GM18520 (cell line): ENCODE results near the gene SACM1L.
"Not testable (repeated sequence)": the region's sequence is repeated elsewhere in the genome, so short reads cannot be mapped to it uniquely, and the experiment has no call there.

Source experiments
- ATAC-seq: cut with Tn5 transposase; IDR thresholded peaks from one replicate; pipeline ENCODE4 v1.9.1; 2021; ENCODE audit not compliant: unreplicated experiment

Gene SACM1L

DNA sequence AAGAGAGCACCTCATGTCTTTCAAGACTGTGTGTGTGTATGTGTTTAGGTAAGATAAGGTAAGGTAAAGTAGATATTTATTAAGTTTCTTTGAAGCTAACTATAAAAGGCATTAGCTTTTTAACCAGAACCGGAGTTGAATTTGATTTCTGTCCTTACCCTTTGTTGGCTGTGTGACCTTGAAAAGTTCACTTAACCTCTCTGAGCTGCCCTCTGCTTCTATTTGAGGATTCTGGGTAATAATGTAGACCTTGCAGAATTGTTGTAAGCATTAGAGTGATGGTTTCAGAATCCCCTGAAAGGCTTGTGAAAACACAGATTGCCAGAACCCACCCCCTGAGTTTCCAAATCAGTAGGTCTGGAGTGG lies 21.6 kb upstream of the SACM1L start:
- no peak for ATAC-seq

DNA sequence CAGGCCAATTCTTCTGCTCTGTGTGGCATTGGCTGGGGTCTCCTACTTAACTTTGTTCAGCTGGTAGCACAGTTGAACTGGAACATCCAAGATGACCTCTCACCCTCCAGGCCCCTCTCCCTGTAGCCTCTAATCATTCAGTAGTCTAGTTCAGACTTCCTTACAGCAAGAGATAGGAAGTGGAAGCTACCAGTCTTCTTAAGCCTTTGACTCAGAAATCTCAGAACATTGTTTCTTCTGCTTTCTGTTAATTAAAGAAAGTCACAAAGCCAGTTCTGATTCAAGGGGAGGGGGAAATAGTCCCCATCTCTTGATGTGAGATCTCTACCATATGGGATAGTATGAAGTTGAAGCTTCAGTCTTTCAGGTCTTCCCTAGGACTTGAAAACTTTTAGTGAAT lies 18.8 kb upstream of the SACM1L start:
- no peak for ATAC-seq

DNA sequence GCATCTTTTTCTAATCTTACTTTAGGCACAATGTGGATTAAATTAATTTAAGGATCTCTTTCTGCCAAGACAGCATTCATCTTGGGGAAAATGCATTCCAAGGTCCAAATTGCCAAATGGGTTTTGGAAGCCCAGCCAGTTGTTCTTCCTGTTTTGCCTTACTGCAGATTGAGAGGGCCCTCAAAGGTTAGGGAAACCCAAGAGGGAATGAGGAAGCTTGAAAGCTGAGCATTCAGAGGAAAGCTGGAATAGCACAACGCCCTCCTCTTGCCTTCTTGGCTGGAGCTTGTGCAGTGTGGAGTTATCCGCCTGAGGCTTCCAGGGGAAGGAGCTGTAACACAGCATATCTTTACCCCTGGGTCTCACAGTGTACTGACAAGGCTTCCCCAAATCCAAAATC lies 18.2 kb upstream of the SACM1L start:
- no peak for ATAC-seq

DNA sequence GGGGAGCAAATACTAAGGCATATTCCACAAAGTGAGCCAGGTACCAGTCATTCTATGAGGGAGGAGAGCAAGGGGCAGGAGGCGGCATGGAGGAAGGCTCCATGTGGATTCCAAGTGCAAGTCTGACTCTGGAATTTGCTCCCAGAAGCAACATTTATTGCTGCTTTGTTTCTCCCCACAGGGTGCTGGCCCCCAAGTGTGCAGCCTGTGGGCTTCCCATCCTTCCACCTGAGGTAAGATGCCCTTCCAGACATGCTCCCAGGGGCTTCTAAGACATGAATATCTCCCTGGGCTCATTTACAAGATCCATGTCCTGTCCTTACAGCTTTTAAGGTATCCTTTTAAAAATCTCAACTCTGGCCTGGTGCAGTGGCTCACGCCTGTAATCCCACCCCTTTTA lies 15.9 kb upstream of the SACM1L start:
- no peak for ATAC-seq

DNA sequence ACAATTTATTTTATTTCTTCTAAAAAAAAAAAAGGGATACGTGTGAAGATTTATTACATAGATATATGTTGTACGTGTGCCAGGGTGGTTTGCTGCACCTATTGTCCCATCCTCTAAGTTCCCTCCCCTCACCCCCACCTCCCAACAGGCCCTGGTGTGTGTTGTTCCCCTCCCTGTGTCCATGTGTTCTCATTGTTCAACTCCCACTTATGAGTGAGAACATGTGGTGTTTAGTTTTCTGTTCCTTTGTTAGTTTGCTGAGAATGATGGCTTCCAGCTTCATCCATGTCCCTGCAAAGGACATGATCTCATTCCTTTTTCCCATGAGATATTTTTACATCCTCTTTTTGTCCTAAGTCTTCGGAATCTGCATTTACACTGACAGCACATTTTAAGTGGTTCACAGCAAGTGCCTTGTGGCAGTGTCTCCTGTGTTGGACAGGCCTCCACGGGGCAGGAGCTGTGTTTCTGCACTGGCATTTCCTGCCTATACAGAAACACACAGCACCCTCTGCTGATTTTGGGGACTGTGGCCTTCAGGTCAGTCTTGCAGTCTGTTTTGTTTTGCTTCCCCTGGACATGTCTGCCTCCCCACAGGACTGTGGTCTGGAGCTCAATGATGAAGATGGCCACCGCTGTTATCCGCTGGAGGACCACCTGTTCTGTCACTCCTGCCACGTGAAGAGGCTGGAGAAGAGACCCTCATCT lies 12.7 kb upstream of the SACM1L start:
- no peak for ATAC-seq

DNA sequence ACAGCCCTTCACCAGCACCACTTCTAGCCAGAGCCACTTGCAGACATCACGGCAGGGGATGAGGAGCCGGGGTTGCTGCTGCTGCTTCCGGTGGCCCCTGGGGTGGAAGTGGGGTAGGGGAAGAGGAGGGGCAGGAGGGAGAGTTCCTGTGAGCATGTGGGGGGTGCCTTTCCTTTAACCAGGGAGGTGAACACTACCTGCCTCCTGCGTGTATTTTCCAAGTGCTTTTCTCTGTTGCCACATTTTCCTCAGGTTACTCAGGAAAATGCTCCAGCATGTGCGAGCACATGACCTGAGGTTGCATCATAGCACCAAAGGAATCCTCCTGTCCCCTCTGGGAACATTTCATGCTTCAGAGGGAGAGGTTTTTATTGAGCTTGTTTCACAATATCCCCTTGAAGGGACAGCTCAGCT lies 12.2 kb upstream of the SACM1L start:
- ATAC-seq: no peak

DNA sequence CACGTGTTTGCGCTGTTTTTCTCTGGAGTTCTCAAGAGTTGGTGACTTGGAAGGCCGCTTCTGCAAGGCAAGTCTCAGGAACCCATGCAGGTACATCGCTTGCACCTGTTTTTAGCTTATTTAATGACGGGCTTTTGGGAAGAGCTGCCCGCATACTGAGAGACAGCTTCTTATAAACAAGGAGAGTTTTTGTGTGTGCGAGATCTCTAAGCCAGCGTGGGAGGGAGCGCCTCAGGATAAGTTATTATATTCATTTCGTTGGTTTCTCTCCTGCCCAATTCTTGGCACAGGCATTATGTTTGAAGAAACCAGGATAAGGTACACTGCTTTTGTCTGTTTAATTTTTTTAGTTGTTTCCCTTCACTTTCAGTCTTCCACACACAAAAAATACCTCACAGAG lies 11.4 kb upstream of the SACM1L start:
- no peak for ATAC-seq

DNA sequence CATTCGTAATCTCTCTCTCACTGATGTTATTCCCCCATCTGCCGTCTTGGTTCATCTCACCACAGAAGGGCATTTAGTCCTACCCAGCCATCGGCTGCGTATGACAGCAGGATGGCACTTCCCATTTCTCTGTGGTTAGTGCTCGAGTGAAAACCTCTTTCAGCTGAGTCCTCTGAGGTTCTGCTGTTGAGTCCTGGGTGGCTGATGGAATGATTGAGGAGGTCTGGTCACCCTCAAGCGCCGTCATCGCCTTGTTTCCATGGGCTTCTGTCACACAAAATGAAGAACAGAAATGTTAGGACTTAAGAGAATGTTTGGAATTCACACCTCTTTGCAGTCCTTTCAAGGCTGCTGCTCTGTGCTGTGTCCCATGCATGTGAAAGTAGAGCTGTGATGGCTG lies 9.4 kb upstream of the SACM1L start:
- ATAC-seq: no peak

DNA sequence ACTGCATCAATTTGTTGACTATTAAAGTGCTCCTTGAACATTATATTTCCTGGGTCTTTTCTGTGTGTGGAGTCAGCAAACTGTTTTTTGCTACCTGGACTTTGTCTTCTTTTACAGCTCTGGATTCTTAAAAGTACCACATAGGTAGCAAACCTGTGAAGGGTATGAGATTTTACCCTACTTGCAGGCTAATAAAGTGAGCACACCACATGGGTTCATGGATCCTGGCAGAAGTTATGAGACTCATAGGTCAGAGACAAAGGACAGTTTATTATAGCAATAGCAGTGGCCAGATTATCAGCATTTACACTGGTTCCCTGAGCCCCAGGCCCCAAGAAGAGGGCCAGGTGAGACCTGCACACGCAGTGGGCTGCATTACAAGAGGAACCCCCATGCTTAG lies 8.0 kb upstream of the SACM1L start:
- ATAC-seq: no peak

DNA sequence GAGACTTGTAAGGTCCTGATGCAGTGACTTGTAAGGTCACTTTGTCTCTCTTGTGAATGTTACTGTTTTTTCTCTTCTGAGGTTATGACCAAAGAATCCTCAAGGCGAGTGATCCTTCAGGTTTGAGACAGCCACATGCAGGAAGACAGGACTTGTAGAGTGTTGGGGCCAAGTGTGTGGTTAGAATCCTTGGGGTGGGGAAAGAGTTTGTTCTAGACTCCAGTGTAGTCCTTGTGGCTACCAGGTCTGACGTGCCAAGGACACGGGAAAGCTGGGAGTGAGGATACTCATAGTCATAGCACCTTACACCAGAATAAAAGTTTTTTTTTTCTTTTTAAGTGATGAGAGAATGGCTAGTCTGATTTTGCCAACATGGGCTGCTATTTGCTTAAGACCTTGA lies 7.3 kb upstream of the SACM1L start:
- ATAC-seq: no peak

DNA sequence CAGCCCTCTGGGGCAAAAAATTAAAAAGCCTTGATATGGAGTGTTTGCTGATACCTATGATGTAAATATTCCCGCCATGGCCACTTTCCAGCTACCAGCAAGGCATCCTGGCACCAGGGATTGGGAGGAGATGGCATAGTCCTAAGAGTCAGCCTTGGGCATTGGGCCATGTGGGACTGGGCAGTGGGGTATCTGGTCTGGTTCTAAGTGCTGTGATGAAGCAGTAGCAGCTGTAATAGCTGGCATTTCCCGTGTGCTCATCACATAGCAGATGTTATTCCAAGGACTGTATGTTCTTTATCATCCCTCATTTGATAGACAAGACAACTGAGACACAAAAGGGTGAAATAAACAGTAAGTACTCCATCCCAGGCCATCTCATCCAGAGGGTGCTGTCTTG lies 6.9 kb upstream of the SACM1L start:
- no peak for ATAC-seq

DNA sequence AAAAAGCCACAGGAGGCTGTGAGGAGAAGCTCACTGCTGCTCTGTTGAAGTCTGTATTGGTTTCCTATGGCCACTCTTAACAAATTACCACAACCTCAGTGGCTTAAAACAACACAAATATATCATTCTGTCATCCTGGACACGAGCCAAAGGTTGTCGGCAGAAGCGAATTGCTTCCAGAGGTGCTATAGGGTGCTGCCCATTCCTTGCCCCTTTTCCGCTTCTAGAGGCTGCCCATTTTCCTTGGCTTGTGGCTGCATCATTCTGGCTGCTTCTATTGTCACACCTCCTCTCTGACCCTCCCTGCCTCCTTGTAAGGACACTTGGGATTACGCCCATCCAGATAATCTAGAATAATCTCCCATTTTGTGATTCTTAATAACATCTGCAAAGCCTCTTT lies 6.4 kb upstream of the SACM1L start:
- no peak for ATAC-seq

DNA sequence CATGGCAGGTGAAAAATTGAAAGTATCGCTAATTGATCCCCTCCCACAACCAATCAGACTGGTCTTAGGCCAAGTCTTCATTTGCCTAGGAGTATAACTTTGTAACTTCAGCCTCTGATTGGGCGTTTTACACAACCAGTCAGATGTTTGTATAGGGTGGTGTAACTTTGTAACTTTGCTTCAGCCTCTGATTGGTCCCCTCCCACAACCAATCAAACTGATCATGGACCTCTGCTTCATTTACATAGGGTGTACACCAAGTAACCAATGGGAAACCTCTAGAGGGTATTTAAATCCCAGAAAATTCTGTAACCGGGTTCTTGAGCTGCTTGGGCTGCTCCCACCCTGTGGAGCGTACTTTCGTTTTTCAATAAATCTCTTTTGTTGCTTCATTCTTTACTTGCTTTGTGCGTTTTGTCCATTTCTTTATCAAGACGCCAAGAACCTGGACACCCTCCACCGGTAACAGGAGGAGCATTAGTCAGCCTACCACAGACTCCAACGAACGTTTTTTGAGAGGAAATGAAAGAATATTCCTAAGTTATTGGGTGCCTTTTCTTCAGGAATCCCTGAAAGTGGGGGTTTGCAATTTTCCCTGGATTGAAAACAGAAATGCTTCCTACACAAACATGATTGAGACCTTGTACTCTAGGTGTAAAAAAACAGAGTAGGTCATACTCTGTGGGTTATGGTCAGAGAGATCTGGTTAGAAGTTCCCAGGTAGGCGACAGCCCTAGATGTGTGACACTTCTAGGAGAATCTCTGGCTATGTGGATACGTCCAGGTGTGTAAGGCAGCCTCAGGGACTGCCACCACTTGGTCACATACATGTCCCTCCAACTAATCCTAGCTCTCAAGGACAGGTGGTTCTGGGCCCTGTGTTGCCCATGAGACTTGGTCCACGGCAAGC lies 5.5 kb upstream of the SACM1L start:
- no peak for ATAC-seq

DNA sequence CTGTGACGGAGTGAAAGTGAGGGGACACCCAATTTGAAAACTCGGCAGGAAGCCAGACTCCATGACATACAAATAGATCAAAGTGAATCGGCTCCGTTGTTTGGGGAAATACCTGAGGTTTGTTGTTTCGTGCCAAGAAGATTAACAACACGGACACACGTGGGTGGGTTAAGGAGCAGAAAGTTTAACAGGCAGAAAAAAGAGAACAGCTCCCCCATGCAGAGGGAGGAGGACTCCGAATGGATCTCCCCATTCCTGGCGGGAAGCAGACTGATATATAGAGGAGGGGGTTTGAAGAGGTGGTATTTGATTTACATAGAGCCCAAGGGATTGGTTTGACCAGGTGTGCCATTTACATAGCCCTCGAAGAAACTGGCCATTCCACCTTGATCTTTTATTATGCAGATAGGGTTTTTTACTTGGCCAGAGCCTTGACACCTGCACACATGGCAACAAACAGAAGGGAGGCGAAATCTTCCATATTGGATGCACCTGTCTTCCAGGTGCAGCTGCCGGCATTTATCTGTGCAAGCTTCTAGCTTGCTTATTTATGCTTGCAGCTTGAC lies 4.8 kb upstream of the SACM1L start:
- ATAC-seq: no peak

DNA sequence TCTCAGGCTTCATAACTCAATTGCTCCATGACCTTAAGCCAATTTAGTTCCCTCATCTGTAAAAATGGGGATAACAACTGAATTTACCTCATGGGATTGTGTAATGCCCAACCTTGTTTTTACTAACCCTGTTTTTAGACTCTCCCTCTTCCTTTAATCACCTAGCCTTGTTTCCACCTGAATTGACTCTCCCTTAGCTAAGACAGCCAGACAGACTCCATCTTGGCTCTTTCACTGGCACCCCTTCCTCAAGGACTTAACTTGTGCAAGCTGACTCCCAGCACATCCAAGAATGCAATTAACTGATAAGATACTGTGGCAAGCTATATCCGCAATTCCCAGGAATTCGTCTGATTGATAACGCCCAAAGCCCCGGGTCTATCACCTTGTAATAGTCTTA lies 3.5 kb upstream of the SACM1L start:
- not testable (repeated sequence) for ATAC-seq

DNA sequence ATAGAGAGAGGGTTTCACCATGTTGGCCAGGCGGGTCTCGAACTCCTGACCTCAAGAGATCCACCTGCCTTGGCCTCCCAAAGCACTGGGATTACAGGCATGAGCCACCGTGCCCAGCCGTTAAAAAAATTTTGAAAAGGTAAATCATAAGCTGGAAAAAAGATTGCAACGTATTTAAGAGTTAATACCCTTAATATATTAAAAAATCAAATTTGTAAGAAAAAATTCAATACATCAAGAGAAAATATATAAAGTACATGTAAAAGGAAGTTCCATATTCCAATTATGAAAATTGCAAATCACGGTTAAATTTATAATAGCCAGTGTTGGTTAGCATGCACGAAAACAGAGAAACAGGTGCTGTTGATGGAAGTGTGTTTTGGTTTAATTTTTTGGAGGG lies 2.3 kb upstream of the SACM1L start:
- ATAC-seq: no peak

DNA sequence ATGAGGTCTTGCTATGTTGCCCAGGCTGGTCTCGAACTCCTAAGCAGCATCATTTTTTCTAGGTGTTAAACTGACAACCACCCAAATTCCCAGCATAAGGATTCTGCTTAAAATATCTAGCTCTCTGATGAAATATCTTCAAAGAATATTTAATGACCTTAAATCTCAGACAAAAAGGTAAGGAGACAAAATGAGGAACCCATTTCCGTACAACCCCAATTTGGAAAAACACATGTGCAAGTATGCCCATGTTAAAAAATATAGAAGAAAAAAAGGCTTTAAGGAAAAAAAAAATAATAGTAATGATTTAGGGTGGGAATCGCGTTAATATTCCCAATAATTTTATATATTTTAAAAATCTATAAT lies 1.4 kb upstream of the SACM1L start:
- no peak for ATAC-seq

DNA sequence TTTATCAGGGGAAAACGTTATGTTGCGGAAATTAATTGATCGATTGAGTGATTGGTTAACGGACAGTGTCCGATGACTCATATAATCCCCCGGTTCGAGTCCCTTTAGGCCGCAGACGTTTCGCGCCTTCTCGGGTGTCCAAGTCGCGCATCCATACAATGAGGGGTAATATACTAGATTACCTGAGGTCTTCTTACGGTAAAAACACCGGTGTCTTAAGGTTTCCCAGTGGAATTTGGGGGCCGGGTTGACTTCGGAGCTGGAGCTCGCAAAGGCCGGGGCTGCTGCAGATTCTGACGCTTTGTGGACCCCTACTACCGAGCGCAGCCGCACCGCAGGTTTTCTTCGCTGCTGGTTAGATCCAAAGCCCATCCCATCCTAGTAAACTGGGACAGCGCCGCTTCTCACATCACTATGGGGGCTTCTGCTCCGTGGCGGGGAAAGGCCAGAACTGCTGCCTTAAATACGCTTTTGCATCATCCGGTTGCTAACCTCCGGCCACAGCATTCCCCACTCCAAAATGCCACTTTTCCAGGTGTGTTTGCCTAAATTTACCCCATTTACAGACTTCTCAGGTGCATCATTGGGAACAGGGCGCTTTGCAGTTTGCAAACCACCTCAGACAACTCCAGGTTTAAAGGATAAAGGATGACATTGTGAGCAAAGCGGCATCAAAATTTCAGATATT lies 858 bp upstream of the SACM1L start:
- ATAC-seq: no peak

DNA sequence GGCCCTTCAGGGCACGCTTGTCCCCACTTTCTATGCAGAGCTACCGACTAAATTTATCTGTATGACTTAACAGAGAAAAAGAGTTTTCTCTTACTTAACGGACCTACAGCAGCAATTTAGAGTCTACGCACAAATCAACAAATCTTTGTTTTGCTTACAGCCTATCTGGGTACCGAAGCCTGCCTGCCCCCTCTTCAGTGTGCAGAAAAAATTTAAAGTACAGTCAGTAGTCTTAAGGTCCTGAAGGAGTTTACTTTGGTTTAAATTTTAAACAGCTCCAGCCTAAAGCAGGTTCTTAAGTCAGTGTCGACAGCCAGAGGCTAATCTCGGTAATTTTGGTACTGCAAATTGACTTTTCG lies 570 bp downstream of the SACM1L start:
- no peak for ATAC-seq

DNA sequence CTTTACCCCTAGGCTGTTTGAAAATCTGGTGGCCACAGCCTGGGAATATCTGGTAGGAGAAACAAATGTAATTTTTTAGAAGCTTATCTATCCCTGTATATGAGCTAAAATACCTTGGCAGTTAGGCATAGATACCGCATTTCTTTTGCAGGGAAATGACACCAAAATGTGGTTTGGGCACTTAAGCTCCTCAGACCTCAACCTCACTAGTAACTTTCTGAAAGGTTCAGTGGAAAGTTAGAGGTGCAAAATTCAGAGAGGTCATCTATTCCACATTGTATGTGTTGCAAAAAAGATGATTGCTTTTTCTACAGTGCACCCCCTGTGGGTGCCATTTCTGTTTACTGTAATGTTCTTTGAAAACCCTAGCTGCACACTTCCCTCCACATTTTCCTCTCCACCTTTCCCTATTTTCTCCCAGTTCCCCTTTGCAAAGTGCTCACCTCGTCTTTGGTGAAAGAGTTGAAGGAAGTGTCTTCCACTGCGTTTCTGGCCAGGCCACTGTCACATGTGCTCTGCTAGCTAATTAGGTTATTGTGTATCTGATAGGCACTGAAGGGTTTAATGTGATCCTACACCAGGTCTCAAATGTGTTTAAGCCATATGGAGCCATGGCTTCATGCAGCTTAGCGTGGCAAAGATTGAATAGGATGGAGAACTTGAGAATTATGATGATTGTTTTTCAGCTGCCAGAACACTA lies 1.3 kb downstream of the SACM1L start:
- no peak for ATAC-seq

DNA sequence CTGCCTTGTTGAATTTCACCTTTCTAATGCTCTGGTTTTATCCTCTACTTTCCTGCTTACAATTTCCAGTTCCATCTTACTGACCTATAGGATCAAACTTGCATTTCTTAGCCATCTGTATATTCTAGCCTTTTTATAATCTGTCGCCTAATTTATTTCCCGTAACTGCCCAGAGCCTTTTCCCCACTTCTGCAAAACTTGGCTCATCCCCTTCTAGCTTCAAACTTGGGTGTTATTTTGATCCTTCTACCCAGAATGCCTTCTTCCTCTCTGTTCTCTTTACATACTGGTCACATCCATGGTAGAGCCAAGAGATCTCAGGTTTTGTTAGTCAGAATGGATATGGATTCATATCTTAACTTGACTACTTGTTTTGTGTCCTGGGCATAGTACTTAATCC lies 2.6 kb downstream of the SACM1L start:
- ATAC-seq: no peak
